HCEC 1CT (cell line): Measurements from ENCODE around the gene TMIGD2.
"Not testable (repeated sequence)": the region's sequence is repeated elsewhere in the genome, so short reads cannot be mapped to it uniquely, and the experiment has no call there.

Experiments used
- DNase-seq: peaks from one replicate; pipeline ENCODE4 v3.0.0-alpha.2; 2017

TMIGD2 gene

GRCh38 chr19:4295972-4296771 lies 6.0 kb downstream of the TMIGD2 start:
- DNase-seq, result no peak

GRCh38 chr19:4294389-4294788 lies 7.8 kb downstream of the TMIGD2 start:
- DNase-seq, result no peak

GRCh38 chr19:4292515-4292914 lies 9.7 kb downstream of the TMIGD2 start:
- no peak for DNase-seq

GRCh38 chr19:4291184-4291732 lies 10.9 kb downstream of the TMIGD2 start:
- no peak for DNase-seq

GRCh38 chr19:4288091-4288777 lies 14.0 kb downstream of the TMIGD2 start:
- no peak for DNase-seq

GRCh38 chr19:4286141-4286540 lies 16.0 kb downstream of the TMIGD2 start:
- not testable (repeated sequence) for DNase-seq

GRCh38 chr19:4284974-4285373 lies 17.2 kb downstream of the TMIGD2 start:
- DNase-seq, result no peak

- no peak for DNase-seq
Observed at GRCh38 chr19:4284176-4284958, 17.8 kb downstream of the TMIGD2 start.

- no peak for DNase-seq
Observed at GRCh38 chr19:4279530-4280422, 22.4 kb downstream of the TMIGD2 start.

- no peak for DNase-seq
Observed at GRCh38 chr19:4279267-4279529, 23.0 kb downstream of the TMIGD2 start.

- no peak for DNase-seq
Observed at GRCh38 chr19:4278419-4279266, 23.5 kb downstream of the TMIGD2 start, which contains the start of gene SHD. Gene SHD, plus strand, starts transcription at chr19:4279266. Its CDS starts 798 bp downstream, at chr19:4280064.

- DNase-seq, result no peak
Observed at GRCh38 chr19:4278010-4278409, 24.2 kb downstream of the TMIGD2 start.

GRCh38 chr19:4277191-4277696 lies 24.9 kb downstream of the TMIGD2 start:
- DNase-seq, result no peak

GRCh38 chr19:4274321-4274686 lies 27.9 kb downstream of the TMIGD2 start:
- DNase-seq, result not testable (repeated sequence)

- DNase-seq, result no peak
Observed at GRCh38 chr19:4272894-4273293, 29.3 kb downstream of the TMIGD2 start.

GRCh38 chr19:4268816-4269430 lies 33.3 kb downstream of the TMIGD2 start:
- DNase-seq, result no peak

GRCh38 chr19:4267901-4268815 lies 34.0 kb downstream of the TMIGD2 start:
- no peak for DNase-seq

- peak; percentile 65 for DNase-seq
Observed at GRCh38 chr19:4267101-4267900, 34.9 kb downstream of the TMIGD2 start.
